HG02610 (cell line): ENCODE data around the gene GTF3C1.
A peak's percentile ranks its signal among the peaks of the same experiment; 100 is the strongest.
"Not testable (repeated sequence)": the region's sequence is repeated elsewhere in the genome, so short reads cannot be mapped to it uniquely, and the experiment has no call there.

Source experiments
- ATAC-seq: cut with Tn5 transposase; IDR thresholded peaks from one replicate; pipeline ENCODE4 v1.9.1; 2021; ENCODE audit warnings: mild to moderate bottlenecking, moderate library complexity; ENCODE audit not compliant: unreplicated experiment

Gene GTF3C1

GRCh38 chr16:27465483-27465879 is 84.2 kb downstream of the GTF3C1 start:
- no peak for ATAC-seq

DNA sequence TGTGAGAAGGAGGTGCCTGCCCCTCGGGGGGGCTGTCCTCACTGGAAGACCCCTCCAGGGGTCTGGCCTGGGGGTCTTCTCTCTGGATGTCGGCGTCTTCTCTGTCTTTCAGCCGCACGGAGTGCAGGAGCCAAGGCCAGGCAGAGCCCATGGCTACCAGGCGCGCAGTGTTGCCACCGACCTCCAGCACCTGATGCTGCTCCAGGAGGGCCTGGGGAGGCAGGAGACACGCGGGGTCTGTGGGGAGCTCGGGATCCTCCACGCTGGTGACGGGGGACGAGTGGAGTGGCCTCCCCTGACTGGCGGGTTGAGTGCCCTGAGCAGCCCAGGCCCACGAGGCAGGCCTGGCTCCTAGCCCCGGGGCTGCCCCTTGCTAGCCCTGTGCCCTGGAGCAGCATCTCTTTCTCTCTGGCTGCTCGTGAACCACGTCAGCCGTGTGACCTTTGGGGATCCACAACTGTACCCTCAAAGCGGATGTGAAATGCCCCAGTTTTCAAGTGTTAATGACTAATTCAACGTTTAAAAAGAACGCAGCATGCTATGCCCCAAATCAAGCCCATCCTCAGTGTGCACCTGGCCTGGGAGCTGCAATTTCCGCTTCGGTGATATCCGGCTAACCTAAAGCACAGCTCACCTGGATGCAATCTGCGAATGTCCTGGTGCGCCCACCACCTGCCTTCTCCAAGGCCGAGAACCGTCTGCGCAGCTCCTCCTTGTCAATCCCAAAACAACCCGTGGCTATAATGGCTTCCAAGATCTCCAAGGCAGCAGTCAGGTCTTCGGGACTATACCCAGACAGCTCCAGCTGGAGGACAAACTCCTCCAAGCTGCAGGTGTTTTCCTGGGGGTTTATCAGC is 84.9 kb downstream of the GTF3C1 start:
- ATAC-seq = no peak

GRCh38 chr16:27463741-27464591 is 85.7 kb downstream of the GTF3C1 start:
- ATAC-seq = no peak

- ATAC-seq = no peak
These were observed 86.6 kb downstream of the GTF3C1 start for GRCh38 chr16:27462846-27463682.

- no peak for ATAC-seq
These were observed 87.4 kb downstream of the GTF3C1 start for GRCh38 chr16:27462200-27462845.

DNA sequence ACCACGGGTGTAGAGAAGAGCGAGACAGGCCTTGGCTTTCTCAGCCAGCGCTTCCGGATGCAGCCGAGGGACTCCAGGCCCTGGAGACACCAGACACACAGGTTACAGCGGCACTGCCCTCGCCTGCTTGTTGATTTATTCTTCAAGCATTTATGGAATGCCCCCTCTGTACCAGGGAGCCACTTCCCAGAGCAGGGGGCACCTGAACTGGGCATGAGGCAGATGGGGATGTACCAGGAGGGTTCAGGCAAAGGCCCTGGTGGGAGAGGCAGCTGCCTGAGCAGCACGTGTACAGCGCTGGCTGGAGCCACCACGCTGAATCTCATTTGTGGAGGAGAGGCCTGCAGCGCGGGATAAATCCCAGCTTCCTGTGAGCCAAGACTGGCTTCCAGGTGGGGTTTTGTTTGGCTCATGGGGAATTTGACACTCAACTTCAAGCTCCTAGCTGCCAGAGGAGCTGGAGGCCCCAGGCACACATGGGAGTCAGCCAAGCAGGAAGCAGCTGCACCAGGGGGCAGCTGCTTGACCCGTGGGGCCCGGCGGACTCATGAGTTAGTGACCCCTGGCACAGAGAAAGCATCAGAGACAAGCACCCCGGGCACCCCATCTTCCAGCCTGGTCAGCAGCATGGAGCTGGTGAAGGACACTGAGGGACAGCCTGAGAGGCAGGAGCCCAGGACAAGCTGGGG is 88.1 kb downstream of the GTF3C1 start:
- no peak for ATAC-seq

DNA sequence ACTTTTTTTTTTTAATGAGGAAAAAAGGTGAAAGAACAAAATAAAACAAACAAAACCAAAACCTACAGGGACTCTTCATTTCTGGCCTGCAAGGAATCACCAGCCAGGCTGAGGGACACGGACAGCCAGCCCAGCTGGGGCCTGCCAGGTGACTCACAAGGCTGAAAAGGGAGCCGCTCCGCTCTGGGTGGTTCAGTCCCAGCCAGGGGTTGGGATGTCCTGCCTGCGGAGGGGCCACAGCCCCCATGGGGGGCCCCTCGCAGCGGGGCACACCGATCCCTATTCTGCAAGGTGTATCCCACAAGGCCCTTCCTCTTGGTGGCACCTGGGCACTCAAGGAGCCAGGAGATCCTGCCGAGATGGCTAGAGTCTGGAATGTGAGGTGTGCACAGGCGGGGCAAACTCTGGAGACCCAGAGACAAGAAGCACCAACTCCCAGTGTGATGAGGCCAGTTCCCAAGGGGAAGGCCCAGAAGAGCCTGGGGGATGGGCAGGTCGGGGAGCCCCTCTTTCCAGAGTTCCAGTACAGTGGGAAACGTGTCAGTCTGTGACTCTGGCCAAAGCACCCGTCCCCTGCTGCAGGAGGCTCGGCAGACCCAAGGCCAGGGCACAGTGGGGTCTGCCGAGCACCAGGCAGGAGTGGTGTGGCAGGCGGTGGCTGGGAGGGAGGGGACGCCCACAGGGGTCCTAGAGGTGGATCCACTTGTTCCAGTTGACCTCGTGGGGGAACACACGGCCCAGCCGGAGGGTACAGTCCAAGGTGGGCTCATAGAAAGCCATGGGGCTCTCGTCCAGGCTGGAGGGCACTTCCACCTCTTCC is 88.8 kb downstream of the GTF3C1 start:
- ATAC-seq = no peak

DNA sequence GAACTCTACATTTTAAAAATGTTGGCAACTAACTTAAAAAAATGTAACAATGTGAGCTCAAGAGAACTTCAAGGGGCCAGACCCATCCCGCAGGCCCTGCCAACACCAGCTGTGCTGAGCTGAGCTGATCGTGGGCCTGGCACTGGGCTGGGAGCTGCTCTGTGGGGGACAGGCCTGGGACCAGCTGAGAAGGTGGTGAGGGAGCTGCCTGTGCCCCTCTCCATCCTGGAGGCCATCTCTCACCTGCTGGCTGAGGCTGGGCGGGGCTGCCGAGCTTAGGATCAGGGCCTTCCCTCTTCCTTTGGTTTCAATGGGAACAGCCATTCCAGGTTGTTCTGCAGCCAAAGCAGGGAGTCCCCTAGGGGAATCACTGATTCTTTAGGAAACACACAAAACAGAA is 89.5 kb downstream of the GTF3C1 start:
- no peak for ATAC-seq

- no peak for ATAC-seq
These were observed 90.6 kb downstream of the GTF3C1 start for GRCh38 chr16:27458987-27459688.

GRCh38 chr16:27458258-27458657 is 91.5 kb downstream of the GTF3C1 start:
- no peak for ATAC-seq

DNA sequence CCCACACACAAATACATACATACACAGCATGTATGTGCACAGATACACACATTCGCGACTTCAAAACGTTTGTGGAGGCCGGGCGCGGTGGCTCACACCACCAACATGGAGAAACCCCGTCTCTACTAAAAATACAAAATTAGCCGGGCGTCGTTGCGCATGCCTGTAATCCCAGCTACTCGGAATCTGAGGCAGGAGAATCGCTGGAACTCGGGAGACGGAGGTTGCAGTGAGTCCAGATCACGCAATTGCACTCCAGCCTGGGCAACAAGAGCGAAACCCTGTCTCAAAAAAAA is 92.2 kb downstream of the GTF3C1 start:
- not testable (repeated sequence) for ATAC-seq

GRCh38 chr16:27455700-27456099 is 94.0 kb downstream of the GTF3C1 start:
- ATAC-seq = no peak

GRCh38 chr16:27453494-27453825 is 96.3 kb downstream of the GTF3C1 start:
- no peak for ATAC-seq

DNA sequence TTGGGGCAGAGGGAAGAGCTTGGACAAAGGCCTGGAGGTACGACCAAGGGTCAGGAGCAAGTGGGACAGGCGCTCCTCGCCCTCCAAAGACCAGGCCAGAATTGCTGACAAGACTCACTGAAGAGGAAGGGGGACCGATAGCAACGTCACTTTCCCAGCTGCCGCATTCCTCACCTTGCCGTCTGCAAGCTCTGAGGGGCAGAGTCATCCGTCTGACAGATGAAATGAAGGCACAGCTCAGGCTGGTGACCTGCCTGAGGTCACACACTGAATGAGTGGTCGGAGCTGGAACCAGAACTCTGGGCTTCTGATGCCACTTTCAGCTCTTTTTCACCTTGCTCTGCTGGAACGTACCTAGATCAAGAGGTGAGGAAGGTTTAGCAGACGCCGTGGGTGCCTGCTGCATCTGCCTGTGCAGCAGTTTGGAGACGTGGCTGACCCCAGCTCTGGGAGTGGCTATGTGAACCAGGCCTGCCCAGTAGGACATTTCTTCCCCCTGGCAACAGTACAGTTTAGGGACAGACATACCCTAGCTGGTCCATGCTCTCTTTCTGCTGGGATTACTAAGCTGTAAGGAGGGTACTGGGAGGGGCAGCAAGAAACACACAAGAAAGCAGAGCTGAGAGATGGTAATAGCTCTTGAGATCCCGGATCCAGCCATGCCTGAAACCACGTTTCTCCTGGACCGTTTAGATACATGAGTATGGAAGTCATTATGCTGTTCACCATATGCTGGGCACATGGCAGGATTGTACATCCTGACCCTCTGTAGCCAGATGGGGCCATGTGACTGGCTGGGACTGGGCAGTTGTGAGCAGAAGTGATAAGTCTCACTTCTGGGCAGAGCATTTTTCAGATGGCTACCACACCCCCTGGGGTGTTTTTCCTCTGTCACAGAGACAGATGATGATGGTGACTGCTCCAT is 96.9 kb downstream of the GTF3C1 start:
- no peak for ATAC-seq

DNA sequence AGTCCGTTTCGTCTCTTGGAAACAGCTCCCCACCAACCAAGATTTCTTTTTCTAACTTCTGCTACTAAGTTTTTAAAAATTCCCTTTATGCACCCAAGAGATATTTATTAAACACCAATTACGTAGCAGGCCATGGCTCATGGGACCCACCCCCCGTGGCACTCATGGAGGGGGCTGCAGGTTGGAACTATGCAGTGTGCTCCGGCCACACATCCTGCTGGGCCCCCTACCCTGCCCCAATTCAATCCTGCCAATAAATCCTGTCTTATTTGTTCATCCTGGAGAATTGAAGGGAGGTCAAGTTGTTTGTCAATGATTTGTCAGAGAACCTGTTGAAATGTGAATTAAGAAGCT is 99.5 kb downstream of the GTF3C1 start:
- no peak for ATAC-seq

- peak; percentile 58 for ATAC-seq
These were observed 100.1 kb downstream of the GTF3C1 start for GRCh38 chr16:27449434-27450195.
